Endometrial microvascular endothelial cells (primary cell): ENCODE results near the gene MYO7B. TPM values are rescaled to one million over a fixed set of nuclear protein-coding genes. Genes with fewer than 3 reads are reported as not detected.
"Not testable (repeated sequence)": the region's sequence is repeated elsewhere in the genome, so short reads cannot be mapped to it uniquely, and the experiment has no call there.

Source experiments
- in situ Hi-C: cut with HindIII; loops from 2 replicates; pipeline ENCODE4 v1.10.0; 2017; ENCODE audit warnings: low sequenced_read_pairs, low pct_unique_long_range_greater_than_20kb; ENCODE audit errors: inconsistent ontology term
- total RNA-seq: library from RNA; depleted of rRNA; stranded (reverse); fragments of >200 nt; gene quantifications from one replicate; pipeline ENCODE4 v1.2.3, GENCODE V29; 2015; ENCODE audit errors: inconsistent ontology term

The MYO7B gene
- total RNA-seq, 1 donor from 2014 or later, result 0.19 TPM

DNA sequence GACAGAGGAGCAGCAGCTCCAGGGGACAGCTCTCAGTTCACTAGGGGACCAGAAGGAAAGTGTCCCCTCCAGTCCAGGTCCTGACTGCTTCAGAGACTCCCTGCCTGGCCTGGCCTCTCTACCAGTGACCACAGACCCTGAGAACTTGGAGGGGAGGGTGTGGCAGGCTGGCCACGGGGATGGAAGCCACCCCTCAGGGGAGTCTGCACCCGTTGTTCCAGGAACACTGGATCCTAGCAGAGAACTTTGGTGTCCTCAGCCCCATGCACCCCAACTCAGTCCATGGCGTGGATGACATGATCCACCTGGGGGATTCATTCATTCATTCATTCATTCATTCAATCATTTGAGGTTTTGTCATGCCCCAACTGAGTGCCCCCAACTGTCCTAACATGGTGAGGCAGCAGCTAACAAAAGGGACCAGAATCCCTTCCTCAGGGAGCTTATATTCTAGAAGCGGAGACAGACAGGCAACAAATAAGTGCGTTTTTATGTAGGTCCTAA lies 31.9 kb downstream of the MYO7B start:
- in situ Hi-C loops, result no loop called here

DNA sequence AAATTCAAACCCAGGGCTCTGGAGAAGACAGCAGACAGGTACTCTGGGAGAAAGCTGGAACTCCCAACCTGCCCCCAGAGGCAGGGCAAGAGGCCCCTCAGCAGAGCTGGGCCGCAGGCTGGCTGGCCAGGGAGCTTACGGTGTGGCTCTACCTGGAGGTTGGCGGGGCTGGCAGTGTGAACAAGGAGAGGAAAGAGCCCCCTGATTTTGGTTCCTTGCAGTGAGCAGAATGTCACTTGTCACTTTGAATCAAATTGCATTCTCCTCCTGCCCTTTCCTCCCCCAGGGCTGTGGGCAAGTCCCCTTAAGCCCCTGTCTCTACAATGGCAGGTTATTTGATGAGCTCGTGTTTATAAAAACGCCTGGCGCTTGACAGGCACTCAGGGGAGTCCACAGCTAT lies 32.6 kb downstream of the MYO7B start:
- in situ Hi-C loops, result no loop called here

DNA sequence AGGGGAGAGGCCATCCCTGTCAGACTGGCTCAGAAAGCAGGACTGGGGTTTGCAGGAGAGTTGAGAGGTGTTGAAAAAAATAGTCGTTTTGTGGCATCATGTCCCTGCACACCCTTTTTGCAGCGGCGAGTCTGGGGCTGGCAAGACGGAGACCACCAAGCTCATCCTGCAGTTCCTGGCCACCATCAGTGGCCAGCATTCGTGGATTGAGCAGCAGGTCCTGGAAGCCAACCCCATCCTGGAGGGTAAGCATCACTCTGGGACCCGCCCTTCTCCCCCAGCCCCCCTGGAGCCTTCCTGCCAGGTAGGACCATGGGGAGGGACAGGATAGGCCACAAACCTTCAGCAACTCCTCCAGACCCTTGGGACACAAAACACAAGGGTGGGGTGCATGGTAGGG lies 34.2 kb downstream of the MYO7B start:
- in situ Hi-C loops, result no loop called here

DNA sequence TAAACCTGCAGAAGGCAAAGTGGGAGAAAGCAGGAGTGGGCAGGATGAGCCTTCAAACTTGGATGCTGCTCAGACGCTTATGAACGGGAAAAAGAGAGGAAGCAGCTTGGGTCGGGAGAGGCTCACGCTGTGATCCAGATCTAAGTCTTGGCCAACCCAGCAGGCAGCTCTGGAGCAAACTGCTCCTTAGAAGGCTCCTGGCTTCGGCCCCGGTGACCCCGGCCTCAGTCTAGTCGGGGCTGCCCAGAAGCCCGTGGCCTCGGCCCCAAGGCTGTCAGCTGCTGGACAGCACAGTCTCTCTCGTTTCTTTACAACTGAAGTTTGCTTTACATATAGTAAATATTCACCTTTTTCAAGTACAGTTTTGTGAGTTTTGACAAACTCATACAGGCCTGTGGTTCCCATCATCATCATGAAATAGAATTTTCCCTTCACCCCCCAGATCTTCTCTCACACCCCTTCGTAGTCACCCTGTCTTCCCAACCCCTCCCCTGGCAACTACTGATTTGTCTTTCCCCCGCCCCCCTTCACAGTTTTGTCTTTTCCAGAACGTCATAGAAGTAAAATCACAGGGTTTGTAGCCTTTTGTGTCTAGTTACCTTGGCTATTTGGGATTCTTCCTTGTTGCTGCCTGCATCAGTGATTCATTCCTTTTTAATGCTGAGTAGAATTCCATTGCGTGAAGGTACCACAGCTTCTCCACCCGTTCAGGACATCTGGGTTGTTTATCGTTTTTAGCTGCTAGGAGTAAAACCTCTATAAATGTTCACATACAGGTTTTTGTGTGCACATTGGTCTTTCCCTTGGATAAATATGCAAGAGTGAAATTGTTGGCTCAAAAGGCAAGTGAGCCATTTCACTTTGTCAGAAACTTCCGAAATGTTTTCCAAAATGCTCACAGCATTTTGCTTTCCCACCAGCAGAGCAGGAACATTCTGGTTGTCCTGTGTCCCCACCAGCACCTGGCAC lies 35.1 kb downstream of the MYO7B start:
- in situ Hi-C loops, result no loop called here

DNA sequence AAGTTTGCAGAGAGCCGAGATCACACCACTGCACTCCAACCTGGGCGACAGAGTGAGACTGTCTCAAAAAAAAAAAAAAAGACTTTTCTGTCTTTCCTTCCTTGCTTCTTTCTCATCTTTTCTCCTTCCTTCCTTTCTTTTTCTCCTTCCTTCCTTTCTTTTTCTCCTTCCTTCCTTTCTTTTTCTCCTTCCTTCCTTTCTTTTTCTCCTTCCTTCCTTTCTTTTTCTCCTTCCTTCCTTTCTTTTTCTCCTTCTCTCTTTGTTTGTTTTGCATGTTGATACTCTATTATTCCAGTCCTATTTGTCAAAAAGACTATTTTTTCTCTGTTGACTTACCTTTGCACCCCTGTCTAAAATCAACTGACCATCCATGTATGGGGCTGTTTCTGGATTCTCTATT lies 36.9 kb downstream of the MYO7B start:
- in situ Hi-C loops, result not testable (repeated sequence)

DNA sequence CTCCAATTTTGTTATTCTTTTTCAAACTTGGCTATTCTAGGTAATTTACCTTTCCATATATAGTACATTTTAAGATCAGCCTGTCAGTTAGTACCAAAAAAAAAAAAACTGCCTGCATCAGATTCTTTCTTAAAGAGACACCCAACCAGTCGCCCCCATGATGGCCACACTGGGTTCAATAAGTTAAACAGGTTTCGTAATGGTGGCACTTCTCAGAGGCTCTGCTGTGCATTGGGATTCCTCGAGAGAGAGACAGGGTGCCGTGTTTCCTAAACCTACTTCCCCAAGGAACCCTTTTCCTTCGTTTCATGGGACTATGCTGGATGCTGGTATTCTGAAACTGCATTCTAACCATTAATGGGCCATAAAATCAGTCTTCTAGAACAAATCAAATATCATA lies 37.4 kb downstream of the MYO7B start:
- in situ Hi-C loops, result no loop called here

DNA sequence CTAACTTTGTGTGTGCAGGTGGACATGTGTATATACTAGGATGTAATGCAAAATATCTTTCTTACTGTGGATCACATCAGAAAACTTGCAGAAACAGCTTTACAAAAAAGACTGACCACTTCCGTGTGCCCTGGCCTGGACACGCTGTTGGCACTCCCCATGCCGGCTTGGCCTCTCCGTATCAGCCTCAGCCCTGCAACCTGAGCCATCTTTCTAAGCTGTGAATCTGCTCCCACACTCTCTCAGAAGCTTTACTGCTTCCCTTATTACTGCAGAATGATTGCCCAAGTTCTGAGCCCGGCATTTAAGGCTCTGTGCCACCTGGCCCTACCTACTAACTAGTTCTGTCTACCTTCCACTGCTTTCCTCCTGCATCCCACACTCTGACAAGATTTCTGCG lies 37.8 kb downstream of the MYO7B start:
- in situ Hi-C loops, result no loop called here

DNA sequence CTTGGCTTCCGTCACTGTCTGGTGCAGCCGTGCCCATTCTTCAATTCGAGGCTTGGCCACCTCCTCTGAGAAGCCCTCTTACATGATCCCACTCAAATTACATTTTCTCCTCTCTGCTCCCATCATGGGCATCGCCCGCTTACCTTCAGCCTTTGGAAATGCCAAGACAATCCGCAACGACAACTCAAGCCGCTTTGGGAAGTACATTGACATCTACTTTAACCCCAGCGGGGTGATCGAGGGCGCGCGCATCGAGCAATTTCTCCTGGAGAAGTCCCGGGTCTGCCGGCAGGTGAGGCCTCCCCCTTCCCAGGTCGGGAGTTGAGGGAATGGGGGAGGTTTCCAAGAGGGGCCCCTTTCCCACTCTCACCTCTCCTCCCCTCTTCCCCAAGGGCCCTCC lies 38.3 kb downstream of the MYO7B start:
- in situ Hi-C loops, result no loop called here

DNA sequence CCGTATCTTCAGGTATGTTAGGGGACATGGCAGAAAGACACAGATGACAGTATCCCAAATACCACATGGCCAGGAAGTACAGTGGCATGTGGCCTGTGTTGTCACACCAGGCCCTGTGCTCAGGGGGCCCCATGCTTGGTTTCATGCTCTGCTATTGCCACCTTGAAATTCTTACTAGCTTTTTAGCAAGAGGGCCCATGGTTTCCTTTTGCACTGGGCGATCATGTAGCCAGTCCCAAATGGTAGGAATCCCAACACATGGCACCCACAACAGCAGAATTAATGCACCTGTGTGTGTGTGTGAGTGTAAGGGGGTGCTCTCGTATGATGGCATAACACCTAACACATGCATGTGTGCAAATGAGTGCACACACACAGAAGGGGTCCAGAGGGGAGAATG lies 39.2 kb downstream of the MYO7B start:
- in situ Hi-C loops, result no loop called here

DNA sequence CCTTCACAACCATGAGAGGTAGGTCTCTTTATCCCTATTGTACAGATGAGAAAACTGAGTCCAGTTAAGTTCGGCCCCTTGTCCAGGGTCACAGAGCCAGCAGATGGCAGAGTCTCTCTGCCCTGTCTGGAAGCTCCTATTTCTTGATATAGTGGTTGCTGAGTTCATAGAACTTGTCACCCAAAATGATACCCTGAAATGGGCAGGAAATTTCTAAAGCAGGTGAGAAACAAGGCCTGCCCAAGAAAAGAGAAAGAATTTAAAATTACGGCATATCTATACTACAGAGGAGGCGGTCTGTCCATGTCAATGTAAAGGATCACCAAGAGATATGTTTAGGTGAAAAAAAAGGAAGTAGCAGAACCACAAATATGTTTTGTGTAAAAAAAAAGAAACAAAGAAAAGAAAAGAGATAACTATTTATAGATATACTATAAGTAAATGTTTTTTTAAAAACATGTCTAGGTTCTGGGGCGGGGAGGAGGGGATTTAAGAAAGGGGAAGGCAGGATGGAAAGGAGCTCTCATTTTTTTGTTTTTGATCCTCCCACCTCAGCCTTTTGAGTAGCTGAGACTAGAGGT lies 39.8 kb downstream of the MYO7B start:
- in situ Hi-C loops, result no loop called here

DNA sequence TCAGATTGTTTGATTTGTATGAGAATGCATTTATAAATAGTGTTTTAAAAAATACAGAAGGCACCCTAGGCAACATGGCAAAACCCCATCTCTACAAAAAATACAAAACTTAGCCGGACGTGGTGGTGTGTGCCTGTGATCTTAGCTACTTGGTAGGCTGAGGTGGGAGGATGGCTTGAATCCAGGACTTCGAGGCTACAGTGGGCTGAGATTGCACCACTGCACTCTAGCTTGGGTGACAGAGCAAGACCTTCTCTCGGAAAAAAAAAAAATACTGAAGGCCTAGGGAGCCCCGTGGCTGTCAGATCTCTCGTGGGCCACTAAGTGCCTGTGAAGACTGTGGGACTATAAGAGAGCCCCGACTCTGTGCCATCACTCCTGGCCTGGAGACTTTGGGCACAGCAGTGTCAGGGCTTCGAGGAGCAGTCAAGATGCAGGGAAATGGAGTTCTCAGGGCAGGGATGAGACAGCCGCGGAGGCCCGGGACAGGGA lies 40.5 kb downstream of the MYO7B start:
- in situ Hi-C loops, result no loop called here

DNA sequence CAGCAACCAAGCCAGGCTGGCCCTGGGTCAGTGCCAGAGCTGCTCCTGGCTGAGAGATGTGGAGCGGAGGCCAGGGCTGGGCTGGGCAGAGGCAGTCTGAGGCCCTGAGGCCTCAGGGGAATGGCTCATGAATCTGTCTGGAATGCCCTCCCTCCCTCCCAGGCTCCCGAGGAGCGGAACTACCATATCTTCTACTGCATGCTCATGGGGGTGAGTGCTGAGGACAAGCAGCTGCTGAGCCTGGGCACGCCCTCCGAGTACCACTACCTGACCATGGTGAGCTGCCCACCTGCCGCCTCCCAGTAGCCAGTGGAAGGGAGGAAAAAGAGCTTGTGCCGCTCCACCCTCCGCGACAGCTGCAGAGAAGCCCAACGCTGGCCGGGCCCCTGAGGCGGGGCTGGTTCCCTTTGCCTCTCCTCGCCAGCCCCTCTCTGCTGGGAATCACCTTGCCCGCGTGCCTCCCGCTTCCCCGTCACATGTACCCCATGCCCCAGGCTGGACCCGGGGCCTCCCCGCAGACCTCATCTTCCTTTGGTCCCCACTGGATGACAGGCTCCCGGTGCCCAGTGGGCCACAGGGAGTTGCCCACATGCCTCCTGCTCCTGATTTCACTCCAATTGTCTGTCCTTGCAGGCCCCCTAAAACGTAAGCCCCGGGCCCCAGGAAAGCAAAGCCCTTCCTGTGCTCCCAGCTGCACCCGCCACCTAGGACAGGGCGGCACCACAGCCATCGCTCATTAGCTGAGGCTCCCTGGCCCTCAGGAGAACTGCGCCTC lies 41.1 kb downstream of the MYO7B start:
- in situ Hi-C loops, result no loop called here

DNA sequence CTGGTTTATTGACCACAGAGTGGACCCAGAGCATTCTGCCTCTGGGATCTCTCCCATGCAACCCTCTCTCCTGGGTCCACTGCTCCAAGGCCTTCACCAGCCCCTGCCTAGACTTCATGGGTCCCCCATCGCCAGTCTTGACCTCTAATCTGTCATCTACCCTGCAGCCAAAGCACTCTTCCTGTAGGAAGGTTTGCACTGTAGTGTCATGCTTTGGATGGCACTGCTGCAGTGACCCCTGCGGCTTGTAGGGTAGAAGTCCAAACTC lies 41.7 kb downstream of the MYO7B start:
- in situ Hi-C loops, result no loop called here

DNA sequence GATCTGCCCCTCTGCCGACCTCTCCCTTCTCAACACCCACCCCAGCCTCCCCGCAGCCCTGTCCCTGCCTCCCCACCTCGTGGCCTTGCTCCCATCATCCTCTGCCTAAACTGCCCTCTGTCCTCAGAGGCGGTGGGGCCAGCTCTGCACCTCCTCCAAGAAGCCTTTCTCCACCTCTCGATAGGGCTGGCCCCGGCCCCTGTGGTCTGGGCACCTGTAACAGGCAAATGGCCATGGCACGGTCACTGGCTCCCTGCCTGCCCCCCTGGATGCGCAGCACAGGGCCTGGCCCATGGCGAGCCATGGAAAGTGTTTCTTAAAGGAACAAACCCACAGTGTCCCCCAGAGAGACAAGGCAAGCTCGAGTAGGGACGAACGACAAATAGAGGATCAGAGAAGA lies 42.0 kb downstream of the MYO7B start:
- in situ Hi-C loops, result no loop called here

DNA sequence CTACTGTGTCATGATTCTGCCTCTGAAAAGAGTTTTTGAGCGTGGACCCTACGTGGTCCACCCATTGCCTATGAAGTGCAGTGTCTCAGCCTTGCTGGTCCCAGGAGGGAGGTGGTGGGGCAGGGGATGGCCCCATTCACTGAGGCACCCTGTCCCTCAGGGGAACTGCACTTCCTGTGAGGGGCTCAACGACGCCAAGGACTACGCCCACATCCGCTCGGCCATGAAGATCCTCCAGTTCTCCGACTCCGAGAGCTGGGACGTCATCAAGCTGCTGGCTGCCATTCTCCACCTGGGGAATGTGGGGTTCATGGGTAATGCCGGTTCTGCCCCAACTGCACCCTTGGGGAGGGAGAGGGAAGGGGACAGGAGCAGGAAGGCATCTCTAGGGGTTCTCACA lies 42.5 kb downstream of the MYO7B start:
- in situ Hi-C loops, result no loop called here

DNA sequence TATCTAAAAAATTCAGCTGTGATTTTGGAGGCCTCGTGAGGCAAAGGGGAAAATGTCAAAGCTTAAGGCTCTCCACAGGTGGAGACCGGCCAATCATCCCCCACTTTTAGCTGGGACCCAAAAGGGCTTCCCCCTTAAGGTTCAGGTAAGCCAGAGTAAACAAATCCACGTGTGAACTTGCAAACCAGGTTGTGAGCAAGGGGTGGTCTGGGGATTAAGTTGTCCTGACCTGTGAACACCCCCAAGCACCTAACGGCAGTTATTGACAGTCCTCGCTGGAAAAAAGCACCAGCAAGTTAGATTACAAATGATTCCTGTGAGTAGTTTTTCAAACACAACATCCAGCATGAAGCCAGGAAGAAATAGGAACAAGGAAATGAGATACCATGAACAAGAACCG lies 42.9 kb downstream of the MYO7B start:
- in situ Hi-C loops, result no loop called here

DNA sequence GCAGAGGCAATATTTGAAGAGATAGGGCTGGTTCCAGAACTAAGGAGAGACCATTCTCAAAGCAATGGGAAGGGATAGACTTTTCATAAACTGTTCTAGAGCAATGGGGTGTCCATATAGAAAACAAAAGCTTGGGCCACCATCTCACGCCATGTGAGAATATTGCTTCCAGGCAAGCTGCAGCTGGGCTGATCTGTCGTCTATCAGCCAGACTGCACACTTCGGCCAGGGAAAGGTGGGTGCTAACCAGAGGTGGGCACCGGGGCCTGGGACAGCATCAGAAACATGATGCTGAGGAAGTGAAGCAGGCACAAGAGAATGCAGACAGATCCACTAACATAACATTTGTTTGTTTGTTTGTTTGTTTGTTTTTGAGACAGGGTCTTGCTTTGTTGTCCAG lies 43.7 kb downstream of the MYO7B start:
- in situ Hi-C loops, result no loop called here

DNA sequence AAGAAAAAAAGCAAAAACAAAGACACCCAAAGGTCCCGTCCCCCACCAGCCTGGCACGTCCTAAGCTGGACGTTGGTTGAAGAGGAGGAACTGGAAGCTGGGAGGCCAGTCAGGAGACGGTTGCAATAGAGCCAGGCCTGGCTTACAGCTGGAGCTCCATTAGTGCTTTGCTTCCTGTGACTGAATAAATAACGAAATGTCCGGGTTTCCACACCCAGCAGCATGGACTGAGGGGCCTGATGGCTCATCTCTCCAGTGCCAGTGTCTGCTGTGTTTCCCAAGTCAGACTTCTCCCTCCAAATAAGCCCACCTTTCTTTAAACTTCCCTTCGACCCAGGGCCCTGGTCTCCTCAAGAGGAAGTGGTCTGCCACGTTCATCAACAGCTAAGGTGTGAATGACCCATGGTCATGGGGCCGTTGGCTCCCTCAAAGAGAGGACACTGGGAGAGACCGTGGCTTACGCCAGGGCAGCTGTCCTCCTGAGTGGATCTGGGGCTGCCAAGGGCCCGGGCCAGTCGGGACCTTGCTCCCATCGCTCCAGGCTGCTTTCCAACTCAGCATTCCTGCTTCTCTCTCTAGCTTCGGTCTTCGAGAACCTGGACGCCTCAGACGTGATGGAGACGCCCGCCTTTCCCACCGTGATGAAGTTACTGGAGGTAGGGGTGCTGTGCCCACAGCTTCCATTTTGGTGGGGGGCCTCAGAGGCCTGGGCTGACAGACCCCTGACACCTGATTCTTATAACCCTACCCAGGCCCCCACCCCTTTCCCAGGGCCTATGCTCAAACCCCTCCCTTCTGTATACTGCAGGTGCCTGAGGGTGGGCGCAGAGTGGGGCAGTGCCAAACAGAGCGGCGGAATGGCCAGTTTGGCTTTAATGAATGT lies 44.9 kb downstream of the MYO7B start:
- in situ Hi-C loops, result no loop called here

DNA sequence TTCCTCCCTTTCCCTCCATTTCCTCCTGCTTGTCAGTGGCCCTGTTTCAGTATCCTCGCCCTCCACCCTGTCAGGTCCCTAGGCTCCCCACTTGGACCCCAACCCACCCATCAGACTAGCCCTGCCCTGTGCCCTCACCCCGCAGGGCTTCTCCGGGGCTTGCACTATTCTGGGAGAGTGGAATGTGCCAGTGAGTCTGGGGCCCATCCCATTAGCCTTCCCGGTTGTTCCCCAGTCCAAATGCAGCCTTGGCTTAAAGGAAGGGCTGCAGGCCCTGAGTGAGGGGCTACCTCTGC lies 45.5 kb downstream of the MYO7B start:
- in situ Hi-C loops, result no loop called here
